Measurements from ENCODE around the gene EZR.
"Not testable (repeated sequence)": the region's sequence is repeated elsewhere in the genome, so short reads cannot be mapped to it uniquely, and the experiment has no call there.

The EZR gene

DNA sequence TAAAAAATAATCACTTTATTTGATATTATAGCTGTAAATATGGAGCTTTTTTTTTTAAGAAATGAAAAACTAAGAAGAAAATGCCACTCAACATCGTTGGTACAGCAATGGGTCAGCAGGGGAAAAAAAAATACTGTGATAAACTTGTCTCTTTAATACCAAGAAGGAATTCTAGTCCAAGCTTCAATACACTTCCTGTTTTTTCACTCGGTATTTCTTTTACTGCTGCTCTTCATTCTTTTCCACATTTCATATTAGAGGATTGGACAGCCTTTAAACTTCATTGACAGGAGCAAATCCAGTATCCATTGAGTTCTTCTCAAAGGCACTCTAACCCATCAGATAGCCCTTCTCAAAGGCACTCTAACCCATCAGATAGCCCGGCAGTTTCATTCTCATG is 22.2 kb upstream of the EZR start:
- DNase-seq: no peak

DNA sequence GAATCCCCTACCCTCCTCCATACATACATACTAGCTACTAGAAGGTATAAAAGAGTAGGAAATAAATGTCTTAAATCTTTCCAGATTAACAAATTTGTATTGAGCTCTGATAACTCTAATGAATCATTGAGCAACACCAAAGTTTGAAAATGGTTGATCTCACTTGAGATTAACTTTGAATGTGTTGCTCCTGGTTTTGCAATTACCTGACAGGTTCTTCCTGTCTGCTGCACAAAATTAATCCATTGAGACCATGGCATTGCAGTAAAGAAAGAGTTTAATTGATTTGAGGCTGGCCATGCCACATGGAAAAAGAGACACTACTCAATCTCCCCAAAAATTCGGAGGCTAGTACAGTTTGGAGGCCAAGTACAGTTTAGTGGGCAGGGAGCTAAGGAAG is 21.3 kb upstream of the EZR start:
- no peak for DNase-seq

DNA sequence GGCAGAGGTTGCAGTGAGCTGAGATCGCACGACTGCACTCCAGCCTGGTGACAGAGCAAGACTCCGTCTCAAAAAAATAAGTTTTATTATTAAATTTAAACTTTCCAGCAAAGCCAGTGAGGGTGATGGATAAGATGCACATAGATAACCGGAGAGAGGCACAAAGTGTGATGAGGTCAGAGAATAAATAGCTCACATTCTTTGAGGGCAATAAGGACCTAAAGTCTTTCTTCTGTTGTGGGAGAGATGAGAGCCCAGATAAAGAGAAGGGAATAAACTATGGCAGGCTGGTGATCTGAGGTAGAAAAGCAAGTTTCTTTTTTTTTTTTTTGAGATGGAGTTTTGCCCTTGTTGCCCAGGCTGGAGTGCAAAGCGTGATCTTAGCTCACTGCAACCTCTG is 20.6 kb upstream of the EZR start:
- no peak for DNase-seq

DNA sequence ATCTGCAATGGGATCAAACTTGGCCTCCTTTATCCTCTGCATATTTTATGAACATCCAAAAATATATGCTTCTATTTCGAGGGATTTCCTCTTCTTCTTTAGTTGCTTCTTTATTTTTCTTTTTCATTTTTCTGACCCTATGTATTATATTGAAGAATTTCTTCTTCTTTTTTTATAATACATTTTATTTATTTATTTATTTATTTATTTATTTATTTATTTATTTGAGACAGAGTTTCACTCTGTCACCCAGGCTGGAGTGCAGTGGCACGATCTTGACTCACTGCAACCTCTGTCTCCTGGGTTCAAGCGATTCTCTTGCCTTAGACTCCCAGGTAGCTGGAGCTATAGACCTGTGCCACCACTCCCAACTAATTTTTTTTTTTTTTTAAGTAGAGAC is 19.6 kb upstream of the EZR start:
- DNase-seq: not testable (repeated sequence)

DNA sequence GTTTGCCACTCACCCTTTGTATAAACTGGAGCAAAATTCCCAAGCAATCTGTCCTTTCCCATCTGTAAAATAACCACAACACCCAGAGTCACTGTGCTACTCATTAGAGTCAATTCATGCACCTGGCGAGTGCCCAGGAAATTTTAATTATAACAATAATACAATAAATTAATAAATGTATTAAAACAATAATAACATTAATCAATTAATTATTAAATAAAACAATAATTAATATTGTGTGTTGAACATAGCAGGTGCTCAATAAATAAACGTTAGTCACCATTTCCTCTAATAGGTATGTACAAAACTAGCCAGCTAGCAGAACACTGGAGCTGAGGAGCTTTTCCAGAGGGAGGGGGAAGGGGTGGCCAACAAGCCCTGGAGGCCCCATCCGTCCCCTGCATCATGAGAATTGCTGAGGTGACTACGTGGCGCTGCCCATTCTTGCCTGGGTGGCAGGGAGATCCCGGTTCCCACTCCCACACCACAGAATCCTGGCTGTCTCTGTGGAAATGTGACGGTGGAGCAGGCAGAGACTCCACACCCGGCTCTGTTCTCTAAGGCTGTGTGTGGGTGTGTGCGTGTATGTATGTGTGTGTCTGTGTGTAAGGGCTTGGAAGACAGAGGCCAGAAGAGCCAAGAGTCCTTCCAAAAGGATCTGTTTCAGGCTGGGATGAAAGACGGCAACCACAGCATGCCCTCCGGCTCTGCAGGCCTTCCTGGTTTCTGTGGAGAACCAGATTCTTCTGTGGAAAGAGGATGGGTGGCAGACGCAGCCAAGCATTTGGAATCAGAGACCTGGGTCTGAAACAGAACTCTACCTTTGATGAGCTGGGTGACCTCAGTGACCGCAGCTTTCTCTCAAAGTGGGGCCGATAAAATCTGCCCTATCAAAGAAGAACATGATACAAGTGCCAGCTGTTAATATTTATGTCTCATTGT is 18.8 kb upstream of the EZR start:
- DNase-seq: no peak

DNA sequence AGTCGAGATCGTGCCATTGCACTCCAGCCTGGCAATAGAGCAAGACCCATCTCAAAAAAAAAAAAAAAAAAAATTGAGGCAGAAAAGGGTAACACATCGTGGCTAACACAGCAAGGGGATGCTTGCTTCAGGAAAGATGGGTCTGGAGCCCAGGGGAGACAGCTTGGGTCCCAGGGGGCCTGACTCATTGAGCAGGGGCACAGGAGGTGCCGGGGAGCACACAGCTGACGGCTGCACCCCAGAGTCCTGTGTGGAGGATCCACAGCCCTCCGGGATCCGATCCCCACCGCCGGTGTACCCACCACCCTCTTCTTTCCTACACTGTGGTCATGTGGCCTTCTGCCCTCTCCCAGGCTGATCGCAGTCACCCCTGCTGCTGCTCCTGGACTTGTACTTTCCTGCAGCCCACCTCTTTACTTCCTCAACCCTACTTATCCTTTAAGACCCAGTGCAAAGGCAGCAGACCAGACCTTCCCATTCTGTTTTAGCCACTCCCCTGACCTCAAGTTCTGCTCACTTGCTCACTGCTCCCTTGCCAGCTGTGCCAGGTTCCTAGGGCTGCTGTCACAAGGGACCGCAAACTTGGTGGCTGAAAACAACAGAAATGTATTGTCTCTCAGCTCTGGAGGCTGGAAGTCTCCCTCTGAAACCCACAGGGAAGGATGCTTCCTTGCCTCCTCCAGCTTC is 17.6 kb upstream of the EZR start:
- DNase-seq: no peak

DNA sequence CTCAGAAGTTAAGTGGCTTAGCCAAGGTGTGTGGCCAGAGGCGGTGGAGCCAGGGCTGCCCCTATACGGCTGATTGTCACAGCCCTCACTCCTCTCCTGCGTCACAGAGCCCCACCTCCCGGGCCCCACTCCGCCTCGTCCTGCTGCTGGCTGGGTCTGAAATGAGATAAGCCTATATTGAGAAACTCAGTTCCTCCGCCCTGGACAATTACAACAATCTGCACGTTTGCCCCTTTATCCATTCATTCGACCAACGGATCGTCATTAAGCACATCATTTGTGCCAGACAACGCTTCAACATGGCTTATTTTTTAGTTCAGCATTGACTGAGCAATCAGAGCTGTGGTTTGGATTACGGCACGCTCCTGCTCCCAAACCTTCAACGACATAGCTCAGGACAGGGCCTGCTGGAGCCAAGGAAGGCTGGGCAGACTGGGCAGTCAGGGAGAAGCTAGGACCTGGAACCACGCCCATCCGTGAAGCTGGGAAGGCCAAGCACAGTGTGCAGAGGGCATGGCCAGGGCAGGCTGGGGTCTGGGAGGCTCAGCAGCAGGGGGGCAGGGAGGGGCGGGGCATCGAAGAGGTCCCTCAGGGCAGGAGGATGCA is 16.6 kb upstream of the EZR start:
- DNase-seq: no peak

DNA sequence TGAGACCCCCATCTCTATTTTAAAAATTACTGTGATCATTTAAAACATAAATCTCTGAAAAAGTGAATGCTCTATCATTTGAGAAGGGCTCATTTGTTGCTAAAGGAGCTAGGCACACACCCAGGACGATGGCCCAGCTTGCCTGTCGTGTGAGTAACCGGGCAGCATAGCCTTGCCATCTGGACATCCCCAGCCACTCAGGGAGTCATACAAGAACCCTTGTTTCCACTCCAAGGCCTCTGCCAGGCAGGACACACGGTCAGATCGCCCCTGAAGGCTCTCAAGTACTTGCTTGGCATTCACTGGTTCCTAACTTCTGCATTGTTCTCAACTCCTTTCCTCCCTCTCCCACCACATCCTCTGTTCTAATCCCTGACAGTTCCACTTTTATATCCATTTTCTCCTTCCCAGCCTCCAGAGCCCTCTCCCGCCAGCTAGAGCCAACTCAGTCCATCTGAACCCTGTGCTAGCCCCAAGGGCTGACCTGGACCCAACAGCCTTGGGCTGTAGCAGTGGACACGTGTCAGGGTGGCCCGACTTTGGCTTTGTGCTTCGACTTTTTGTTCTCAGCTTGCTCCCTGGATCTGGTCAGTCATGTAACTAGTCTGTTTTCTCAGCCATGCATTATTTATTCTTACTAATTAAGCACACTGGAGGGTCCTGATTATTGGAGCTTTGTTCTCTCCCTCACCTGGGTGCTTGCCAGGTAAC is 15.7 kb upstream of the EZR start:
- DNase-seq: no peak

DNA sequence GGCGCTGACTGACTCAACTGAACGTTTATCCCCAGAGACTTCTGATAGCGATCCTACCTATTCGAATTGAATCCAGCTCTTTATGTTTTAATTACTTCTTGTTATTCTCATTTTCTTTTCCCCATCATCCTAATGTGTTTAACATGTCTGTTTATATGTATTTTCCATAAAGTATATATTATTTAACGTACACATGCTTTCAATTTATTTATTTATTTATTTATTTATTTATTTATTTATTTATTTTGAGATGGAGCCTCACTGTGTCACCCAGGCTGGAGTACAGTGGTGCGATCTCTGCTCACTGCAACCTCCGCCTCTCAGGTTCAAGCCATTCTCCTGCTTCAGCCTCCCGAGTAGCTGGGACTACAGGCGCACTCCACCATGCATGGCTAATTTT is 13.6 kb upstream of the EZR start:
- not testable (repeated sequence) for DNase-seq

DNA sequence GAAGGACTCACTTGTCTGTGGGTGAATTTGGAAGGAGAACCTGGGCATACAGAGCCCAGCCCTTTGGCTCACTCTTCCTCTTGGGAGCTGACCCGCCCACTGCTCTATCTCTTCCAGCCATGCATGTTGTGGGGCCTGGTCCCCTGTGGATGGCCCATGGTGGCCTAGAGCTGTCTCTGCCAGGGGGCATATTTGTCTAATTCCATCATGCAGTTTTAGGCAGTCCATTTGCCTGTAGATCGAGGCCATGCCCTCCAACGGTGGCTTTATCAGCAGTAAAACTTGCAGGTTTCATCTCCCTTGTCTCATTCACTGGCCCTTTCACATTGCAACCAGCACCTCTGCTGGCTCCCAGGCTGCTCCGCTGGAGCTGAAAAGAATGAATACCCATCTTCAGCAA is 12.9 kb upstream of the EZR start:
- no peak for DNase-seq

DNA sequence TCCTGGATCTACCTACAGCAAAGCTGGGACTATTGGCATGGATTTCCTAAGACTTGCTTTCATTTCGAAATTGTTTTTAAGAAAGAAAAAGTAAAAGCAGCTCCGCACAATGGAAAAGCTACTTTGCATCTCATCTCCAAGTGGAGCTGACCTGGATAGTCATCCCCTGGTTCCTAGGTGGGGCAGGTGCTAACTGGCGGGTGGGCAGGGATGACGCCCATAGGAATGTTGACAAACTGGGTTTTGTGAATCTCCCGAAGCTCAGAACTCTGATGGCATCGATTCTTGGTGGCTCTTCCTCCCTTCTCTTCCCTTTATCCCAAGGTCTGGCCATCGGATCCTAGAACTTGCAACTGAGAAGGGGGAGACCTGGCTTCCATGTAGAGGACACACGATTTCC is 12.4 kb upstream of the EZR start:
- DNase-seq: no peak

DNA sequence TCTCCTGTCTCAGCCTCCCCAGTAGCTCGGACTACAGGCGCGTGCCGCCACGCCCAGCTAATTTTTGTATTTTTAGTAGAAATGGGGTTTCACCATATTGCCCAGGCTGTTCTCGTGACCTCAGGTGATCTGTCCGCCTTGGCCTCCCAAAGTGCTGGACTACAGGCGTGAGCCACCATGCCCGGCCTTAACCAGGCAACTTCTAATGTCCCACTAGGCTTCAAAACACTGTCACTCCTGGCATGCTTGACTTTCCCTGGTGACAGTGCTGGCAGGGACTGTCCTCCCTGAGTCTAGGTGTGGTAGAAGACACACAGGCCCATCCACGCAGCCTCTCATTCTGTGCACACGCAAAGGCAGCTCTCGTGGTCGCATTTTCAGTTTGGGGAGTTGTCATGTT is 11.6 kb upstream of the EZR start:
- no peak for DNase-seq

DNA sequence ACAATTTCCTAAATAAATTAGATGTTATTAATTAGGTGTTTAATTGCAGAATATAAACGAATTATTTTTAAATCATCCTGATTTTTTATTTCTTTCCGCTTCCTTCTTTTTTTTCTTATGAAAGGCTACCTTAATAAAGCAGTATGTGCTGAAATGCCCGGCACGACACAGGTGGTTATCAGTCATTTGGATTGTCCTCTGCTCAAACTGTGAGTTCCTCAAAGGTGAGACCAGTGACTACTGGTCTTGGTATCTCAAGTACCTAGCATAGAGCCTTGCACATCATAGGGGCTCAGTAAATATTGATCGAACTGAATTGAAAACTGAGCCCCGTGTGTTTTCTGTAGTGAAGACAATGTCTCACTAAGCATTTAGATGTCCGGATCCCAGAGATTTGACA is 9.6 kb upstream of the EZR start:
- no peak for DNase-seq

DNA sequence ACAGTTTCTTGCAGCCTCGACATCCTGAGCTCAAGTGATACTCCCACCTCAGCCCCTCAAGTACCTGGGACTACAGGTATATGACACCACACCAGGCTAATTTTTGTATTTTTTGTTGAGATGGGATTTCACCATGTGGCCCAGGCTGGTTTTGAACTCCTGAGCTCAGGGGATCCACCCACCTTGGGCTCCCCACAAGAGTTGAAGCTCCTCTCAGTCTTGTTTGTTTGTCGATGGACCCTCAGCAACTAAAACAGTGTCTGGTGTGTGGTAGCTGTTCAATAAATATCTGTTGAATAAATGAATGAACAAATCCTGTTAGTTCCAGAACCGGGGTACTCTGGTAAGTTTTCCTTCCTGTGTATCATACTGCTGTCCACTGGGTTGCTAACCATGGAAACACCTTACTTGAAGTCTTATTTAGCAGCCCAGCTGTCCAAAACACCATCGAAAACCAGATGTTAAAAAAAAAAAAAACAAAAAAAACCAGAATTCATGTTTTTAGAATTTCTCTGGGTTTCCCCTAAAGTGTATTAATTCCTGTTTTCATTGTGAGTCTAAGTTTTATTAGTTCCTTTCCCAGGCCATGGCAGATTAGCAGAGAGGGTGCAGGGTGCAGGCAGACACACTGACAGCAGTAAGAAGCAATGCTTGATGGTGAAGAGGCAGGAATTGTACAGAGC is 7.8 kb upstream of the EZR start:
- DNase-seq: no peak

DNA sequence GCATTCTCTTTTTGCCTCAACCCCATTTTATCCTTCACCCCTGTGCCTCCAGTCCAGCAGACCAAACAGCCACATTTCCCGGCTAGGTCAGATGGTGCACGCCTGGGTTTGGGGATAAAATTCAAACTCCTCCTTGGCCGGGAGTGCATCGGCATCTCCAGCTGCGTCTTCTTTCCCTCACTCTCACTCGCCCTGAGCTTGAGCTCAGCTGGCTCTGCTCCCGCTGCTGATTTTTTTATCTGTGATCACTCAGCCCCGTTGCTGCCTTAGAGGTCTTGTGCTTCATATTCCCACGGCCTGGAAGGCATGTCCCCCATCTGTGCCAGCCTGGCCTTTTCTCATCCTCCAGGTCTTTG is 6.8 kb upstream of the EZR start:
- no peak for DNase-seq

DNA sequence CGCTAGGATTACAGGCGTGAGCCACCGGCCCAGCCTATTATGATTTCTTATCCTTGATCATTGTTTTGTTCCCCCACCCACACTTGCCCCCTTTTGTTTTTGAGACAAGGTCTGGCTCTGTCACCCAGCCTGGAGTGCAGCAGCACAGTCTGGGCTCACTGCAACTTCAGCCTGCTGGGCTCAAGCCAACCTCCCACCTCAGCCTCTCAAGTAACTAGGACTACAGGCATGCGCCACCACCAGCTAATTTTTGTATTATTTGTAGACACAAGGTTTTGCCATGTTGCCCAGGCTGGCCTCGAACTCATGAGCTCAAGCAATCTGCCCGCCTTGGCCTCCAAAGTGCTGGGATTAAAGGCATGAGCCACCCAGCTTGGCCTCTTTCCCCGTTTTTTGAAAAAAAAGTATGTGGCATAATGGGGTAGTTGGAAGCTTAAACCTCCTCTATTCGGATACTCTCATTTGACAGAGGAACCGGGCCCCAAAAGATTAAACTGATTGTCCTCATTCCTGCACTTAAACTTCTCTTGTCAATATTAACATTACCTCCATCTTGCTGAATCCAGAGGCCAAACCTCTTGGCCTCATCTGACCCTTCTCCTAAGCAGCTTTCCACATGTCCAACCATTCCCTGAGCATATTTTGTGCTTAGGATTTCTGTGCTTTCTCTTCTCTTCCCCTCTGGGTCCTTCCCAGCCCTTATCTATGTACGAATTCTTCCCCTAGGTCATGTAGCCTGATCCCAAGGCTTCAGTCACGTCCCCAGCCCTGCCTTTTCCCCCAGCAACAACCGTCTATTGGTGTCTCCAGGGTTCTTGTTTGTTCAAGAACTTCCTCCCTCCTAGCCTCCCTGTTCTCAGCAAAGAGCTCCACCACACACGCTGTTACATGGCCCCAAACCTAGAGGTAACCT is 6.1 kb upstream of the EZR start:
- DNase-seq: no peak

DNA sequence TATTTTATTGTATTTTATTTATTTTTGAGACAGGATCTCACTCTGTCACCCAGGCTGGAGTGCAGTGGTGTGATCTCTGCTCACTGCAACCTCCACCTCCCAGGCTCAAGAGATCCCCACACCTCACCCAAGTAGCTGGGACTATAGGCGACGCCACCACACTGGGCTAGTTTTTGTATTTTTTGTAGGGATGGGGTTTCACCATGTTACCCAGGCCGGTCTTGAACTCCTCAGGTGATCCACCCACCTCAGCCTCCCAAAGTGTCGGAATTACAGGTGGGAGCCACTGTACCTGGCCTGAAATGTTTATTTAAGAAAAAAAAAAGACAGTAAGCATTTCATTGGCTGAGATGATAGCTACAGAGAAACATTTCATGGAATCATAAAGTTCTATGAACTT is 4.4 kb upstream of the EZR start:
- not testable (repeated sequence) for DNase-seq

DNA sequence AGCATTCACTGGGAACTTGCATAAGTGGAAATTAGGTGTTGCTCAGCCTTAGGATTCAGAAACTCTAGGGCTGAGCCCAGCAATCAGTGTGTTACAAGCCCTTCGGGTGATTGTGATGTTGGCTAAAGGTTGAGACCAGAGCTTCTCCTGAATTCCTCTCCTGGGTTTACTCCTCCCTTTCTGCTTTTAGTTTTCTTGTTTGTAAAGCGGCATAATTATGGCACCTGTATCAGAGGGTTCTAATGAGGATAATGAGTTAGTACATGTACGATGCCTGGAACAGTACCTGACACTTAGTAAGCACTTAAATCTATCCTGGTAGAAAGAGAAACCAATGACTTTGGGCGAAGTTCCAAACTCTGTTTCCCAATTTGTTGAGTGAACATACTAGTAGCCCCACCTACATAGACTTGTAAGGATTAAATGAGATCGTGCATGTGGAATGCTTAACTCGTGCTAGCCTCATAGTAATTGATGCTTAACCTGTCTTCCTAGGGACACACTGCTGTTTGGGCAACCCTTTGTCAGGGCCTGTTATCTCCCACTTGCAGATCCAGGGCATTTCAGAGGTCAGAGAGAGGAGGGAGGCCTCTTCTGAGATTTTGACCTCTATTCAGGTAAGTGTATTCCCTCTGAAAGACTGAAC is 932 bp upstream of the EZR start:
- no peak for DNase-seq

DNA sequence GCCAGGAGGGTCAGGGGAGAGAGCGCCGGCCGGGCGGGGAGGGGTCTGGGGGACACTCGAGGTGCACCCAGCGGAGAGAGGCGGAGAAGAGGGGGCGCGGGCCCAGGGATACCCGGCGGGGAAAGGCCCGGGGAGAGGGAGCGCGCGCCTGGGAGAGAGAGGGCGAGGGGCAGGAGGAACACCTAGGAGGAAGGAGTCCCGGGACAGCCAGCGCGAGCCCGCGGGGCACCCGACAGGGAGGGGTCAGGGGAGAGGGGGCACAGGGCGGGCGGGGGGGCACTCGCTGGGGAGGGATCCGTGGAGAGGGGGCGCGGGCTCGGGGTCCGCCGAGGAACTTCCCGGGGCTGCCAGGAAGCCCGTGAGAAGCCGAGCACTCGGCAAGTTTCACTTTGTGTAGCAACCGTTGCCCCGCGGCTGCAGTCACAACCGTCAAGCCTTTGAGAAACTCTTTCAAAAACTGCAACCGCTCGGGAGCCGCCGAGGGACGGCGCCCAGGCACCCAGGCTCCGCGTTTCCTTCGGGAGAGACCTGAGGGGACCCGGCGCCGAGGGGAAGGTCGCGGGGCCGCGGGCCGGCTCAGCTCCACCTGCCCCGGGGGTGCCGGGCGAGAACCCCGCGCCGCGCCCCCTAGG is 471 bp downstream of the EZR start:
- peak; percentile 75 for DNase-seq

DNA sequence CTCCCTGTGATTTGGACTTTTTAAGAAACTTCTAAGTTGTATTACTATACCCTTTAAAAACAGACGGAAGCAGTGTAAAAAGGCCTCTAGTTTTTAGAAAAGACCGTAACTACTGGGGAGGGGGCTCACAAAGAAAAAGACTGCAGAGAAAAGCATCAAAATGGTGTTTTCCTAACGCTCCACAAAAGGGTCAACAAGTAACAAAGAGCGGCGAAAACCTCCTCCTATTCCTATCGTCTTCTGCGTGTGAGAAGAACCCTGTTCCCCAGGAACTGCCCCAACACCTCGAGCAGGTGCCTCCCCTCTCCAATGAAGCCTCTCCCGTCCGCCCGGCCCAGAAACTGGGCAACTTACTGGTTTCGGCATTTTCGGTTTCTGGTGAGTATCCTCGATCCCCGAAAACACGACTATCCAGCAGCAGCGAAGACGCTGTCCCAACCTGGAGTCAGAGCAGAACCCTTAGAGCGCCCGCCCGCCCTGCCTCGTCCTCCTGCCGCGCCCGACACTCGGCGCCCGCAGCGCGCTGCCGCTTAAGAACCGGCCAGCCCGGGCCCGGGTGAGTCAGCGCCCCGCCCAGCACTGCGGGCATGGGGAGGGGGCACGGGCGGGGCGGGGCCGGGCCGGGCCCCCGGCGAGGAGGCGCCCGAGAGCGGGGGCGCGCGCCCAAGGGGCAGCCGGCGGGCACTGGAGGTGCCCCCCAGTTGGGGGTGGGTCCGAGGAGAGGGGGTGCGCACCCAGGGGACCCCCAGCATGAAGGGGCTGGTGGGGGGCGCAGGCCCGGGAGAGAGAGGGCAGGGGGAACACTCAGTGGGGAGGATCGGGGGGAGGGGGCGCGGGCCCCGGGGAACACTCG is 1.2 kb downstream of the EZR start:
- peak; percentile 83 for DNase-seq

All from stimulated activated CD4-positive, alpha-beta T cell treated with anti-CD3 and anti-CD28 coated beads, Interleukin-1b, Interleukin-23, amount 100 ng/mL, for 48 hours (primary cell).